Muscle of leg (tissue), 11 donors: ENCODE results near the gene LRRC52. TPM values are rescaled to one million over a fixed set of nuclear protein-coding genes. Genes with fewer than 3 reads are reported as not detected.

ENCODE experiments used
- DNase-seq: peaks from one replicate; pipeline ENCODE4 v3.0.0; 2013
- H3K27ac ChIP-seq: one replicate; pipeline ENCODE4 v1.5.1; 2013; ENCODE audit warnings: mild to moderate bottlenecking, low read length, control low read depth
- H3K27me3 ChIP-seq: one replicate; pipeline ENCODE4 v1.6.1; 2013; ENCODE audit warnings: low read length; ENCODE audit not compliant: control insufficient read depth, insufficient read depth
- H3K36me3 ChIP-seq: one replicate; pipeline ENCODE4 v1.6.1; 2013; ENCODE audit warnings: low read length; ENCODE audit not compliant: control insufficient read depth, insufficient read depth
- H3K4me1 ChIP-seq: one replicate; pipeline ENCODE4 v1.6.1; 2013; ENCODE audit warnings: low read length; ENCODE audit not compliant: control insufficient read depth, insufficient read depth
- H3K4me3 ChIP-seq: one replicate; pipeline ENCODE4 v1.5.1; 2013; ENCODE audit warnings: low read length, control low read depth
- H3K9me3 ChIP-seq: replicated peaks from 2 replicates; pipeline ENCODE4 v1.6.1; 2013; ENCODE audit warnings: low read depth, low read length; ENCODE audit not compliant: control insufficient read depth
- WGBS: methylation state at CpG from one replicate; pipeline ENCODE4 v1.1.5; 2013; ENCODE audit warnings: missing lambda C conversion rate; ENCODE audit not compliant: insufficient coverage; 5-methylcytosine and 5-hydroxymethylcytosine counted together
- polyA plus RNA-seq, 8 donors: library from polyadenylated mRNA; unstranded; fragments of 120-200 nt; gene quantifications; one replicate each; pipeline versions ENCODE4 v1.2.1 to v1.2.3, GENCODE V29; 2013; ENCODE audit warnings: inconsistent platforms in 1 of 8, low replicate concordance in 1 of 8; ENCODE audit not compliant: insufficient read length in 8 of 8, insufficient read depth in 1 of 8
- total RNA-seq: library from RNA; stranded (reverse); fragments of 120-200 nt; gene quantifications from one replicate; pipeline ENCODE4 v1.2.4, GENCODE V29; 2013

The LRRC52 gene
- total and polyA plus RNA-seq, 9 donors: 0.09 to 0.45 (median 0.24) TPM; not detected in 1

DNA sequence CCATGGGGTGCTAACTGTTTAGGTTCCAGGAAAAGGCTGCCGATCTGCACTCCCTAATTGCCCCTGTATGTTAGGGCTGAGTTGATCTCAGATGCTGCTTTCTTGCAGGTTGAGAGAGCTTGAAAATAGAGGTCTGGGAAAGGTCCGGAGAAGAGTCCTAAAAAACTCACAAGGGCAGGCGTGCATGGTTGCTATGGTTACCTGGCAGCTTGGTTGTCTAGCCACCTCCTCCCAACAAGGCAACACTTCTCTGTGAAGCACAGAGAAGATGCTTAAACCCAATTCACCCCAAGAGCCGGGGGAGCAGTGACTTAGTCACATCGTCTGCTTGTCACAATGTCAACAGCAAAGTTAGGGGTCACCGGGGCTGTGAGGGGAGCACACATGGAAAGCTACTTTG, 31.0 kb upstream of the LRRC52 start:
- H3K4me1 ChIP-seq: no peaks in the 10 kb centered on the region
- H3K27me3 ChIP-seq: peaks cover 2% of the 10 kb centered on the region
- 57% methylated on average over 1 of the region's 6 CpGs for WGBS
- no peak overlapping the region for H3K27ac ChIP-seq
- no peak for DNase-seq
- no peaks in the 10 kb centered on the region for H3K9me3 ChIP-seq
- H3K4me3 ChIP-seq: no peak overlapping the region
- no peaks in the 10 kb centered on the region for H3K36me3 ChIP-seq

DNA sequence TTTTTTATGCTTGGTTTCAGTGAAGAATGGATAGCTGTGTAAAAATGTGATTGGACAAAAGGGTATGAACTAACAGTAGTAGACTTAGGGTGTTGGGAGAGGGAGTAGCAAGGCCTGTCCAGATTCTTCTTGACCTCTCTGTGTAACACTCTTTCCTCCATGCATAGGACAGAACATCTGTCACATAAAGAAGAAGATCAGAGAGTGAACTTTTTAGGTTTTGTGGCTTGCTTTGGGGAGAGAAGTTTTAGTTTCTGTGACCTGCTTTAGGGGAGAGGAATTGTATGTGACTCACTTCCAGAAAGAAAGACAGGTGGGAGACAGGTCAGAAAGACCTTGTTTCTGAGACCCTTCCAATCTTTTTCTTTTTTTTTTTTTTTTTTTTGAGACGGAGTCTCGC, 27.3 kb upstream of the LRRC52 start:
- no peak overlapping the region for H3K27ac ChIP-seq
- peaks cover 5% of the 10 kb centered on the region for H3K9me3 ChIP-seq
- H3K27me3 ChIP-seq: peaks cover 2% of the 10 kb centered on the region
- DNase-seq: no peak
- H3K4me3 ChIP-seq: no peak overlapping the region
- H3K36me3 ChIP-seq: no peaks in the 10 kb centered on the region
- no peaks in the 10 kb centered on the region for H3K4me1 ChIP-seq
- WGBS: no CpG with 5 or more reads among the region's 2 CpGs

DNA sequence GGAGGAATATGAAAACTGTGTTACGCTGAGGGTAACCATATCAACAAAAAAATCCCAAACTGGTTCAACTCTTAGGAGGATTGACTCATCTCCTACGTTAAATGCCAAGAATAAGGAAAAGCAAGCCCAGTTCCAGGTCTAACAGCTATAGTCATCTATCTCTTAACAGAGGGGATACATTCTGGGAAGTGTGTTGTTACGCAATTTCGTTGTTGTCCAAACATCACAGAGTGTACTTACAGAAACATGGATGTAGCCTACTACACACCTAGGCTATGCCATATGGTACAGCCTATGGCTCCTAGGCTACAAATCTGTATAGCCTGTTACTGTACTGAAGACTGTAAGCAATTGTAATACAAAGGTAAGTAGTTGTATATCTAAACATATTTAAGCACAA, 23.2 kb upstream of the LRRC52 start:
- no peak overlapping the region for H3K27ac ChIP-seq
- H3K36me3 ChIP-seq: no peaks in the 10 kb centered on the region
- H3K9me3 ChIP-seq: peaks cover 5% of the 10 kb centered on the region
- no peak overlapping the region for H3K4me3 ChIP-seq
- no CpG with 5 or more reads among the region's 4 CpGs for WGBS
- H3K4me1 ChIP-seq: peaks cover 2% of the 10 kb centered on the region
- no peak for DNase-seq
- H3K27me3 ChIP-seq: no peaks in the 10 kb centered on the region

DNA sequence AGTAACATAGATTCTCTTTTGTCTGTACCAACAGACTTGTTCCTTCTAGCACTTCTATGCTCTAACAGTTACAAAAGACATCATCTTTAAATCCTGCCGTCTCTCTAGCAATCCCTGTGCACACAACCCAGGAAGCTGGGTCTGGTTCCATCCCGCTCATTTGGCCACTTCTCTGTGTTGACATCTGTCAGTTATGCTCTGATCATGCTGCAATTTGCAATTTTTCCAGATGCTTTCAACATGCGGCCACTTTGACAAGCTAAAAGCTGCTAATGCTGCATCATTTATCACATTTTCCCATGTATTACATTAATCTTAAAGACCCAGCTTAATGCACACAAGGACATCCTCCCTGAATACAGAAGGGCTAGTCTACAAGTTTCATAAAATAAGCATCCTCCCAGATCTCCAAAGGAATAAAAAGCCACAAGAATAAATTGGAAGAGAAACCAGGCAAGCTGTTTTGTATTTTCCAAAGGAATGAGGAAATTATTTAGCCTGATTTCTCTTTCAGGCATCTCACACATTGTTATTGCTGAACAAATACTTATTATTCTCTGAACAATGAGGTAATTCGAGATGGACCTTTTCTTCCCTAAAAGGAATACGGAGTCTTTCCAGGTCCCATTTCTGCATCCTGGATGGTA, 19.0 kb upstream of the LRRC52 start:
- Histone ChIP-seq H3K27ac (no peak overlapping the region), H3K4me3 (no peak overlapping the region), H3K9me3 (peaks cover 2% of the 10 kb centered on the region), H3K4me1 (peaks cover 9% of the 10 kb centered on the region), H3K27me3 (no peaks in the 10 kb centered on the region), H3K36me3 (no peaks in the 10 kb centered on the region)
- peak; percentile 69 for DNase-seq
- WGBS: 37% methylated on average over 4 of the region's 5 CpGs

DNA sequence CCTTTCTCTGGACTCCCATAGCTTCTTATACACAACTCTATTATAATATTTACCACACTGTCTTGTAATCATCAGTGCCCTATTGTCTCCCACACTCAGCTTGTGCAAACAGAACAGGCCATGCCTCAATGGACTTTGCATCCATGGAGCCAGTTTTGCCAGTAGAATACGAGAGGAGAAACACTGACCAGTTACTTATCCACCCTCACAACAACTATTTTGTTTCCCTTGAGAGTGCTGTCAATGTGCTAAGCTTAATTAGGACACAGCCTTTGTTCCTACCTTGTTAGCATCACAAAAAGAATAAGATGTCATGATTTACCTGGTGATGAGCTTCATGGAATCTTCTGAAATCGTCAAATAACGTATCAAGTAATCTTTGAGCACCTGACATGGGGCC, 18.1 kb upstream of the LRRC52 start:
- Histone ChIP-seq H3K27ac (no peak overlapping the region), H3K36me3 (no peaks in the 10 kb centered on the region), H3K4me1 (peaks cover 9% of the 10 kb centered on the region), H3K27me3 (no peaks in the 10 kb centered on the region), H3K4me3 (no peak overlapping the region), H3K9me3 (peaks cover 2% of the 10 kb centered on the region)
- DNase-seq: no peak
- WGBS: no CpG with 5 or more reads among the region's 3 CpGs

DNA sequence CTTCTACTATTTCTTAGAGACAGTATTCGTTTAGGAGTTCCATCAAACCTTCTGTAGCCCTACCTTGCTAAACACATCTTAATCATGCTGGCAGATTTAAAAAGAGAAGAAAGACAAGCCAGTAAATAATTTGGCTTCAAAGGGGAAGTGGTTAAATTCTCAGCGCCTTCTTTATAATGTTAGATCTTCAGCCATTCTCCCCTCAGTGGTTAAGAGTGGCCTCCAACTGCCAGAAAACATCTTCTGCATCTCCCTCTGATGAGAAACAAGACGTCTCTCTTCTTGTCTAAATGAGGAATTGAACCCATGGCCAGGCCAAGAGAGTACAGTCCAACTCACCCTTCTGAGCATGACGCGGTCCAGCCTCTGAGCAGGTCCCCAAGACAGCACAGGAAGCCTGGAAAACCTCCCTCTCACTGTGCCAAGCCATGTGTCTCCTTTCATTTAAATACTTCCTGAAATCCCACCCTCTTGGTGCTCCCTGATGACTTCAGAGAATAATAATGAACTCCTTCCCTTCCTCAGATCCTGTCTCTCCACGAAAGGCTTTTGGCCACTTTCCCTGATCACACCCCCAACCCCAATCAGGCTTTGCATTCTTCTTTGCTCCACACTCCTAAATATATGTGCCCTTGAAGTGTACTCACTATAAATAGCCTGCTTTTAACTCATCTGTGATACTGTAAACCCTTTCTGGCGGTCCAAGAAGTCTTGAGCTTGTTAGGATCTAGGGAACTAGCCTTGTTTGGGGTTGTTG, 16.4 kb upstream of the LRRC52 start:
- no peak overlapping the region for H3K27ac ChIP-seq
- 26% methylated on average over 4 of the region's 7 CpGs for WGBS
- no peaks in the 10 kb centered on the region for H3K36me3 ChIP-seq
- no peaks in the 10 kb centered on the region for H3K27me3 ChIP-seq
- H3K4me1 ChIP-seq: peaks cover 12% of the 10 kb centered on the region
- H3K9me3 ChIP-seq: no peaks in the 10 kb centered on the region
- H3K4me3 ChIP-seq: no peak overlapping the region
- DNase-seq: peak; percentile 71

DNA sequence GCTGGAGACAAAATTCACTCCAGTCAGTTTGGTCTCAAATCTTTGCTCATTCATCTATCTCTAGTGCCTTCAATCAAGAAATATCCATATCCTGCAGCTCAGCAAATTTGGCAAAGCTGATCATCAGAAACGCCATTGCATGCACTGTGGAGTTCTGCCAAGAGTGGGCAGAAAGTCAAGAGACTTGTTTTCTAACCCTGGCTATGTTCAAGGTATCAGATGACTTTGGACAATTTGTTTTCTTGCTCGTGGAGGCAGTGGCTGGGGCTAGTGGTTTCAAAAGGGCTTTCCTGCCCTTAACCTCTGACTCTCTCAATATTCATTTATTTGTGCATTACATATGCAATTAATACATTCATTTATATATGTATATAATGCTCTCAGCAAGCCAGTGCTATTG, 12.8 kb upstream of the LRRC52 start:
- DNase-seq: peak; percentile 49
- peaks cover 18% of the 10 kb centered on the region for H3K4me1 ChIP-seq
- H3K27me3 ChIP-seq: no peaks in the 10 kb centered on the region
- H3K4me3 ChIP-seq: no peak overlapping the region
- H3K9me3 ChIP-seq: no peaks in the 10 kb centered on the region
- 20% methylated on average over 1 of the region's 2 CpGs for WGBS
- no peaks in the 10 kb centered on the region for H3K36me3 ChIP-seq
- H3K27ac ChIP-seq: no peak overlapping the region

DNA sequence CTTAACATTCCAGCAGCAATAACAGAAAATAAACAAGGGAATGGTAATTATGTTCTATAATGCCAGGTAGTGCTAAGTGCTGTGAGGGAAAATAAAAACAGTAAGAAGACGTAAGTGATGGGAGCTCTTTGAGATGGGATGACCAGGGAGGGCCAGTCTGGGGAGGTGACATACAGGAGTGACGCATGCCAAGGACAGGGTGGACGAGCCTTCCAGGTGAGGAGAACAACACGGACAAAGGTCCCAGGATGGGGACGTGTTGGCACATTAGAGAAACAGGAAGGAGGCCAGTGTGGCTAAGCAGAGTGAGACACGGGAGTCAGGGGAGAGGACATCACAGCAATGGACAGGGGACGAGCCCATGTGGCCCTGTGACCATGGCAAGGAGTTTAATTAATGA, 11.7 kb upstream of the LRRC52 start:
- H3K27ac ChIP-seq: no peak overlapping the region
- no peaks in the 10 kb centered on the region for H3K27me3 ChIP-seq
- H3K9me3 ChIP-seq: no peaks in the 10 kb centered on the region
- WGBS: 81% methylated on average over 7 of the region's 7 CpGs
- no peak overlapping the region for H3K4me3 ChIP-seq
- DNase-seq: no peak
- H3K4me1 ChIP-seq: peaks cover 18% of the 10 kb centered on the region
- H3K36me3 ChIP-seq: no peaks in the 10 kb centered on the region

DNA sequence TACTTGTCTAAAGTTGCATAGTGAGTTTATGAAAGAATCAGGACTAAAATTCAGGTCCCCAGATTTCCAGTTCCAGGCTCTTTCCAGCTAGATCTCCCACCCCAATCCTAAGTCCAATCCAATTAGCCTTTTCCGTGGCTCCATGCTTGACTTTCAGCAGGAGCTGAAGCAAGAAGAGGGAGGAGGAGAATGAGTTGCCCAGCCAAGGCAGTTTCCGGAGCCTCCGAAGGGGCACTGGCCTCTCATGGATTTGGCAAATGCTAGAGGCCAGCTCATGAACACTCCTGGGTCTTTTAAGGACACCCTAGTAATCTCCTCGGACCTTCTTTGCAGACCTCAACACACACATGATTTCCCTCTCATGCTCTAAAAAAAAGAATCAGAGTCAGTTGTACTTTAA, 10.5 kb upstream of the LRRC52 start:
- H3K27ac ChIP-seq: no peak overlapping the region
- WGBS: 63% methylated on average over 2 of the region's 4 CpGs
- no peak for DNase-seq
- H3K27me3 ChIP-seq: no peaks in the 10 kb centered on the region
- H3K4me3 ChIP-seq: no peak overlapping the region
- no peaks in the 10 kb centered on the region for H3K9me3 ChIP-seq
- no peaks in the 10 kb centered on the region for H3K36me3 ChIP-seq
- peaks cover 12% of the 10 kb centered on the region for H3K4me1 ChIP-seq

DNA sequence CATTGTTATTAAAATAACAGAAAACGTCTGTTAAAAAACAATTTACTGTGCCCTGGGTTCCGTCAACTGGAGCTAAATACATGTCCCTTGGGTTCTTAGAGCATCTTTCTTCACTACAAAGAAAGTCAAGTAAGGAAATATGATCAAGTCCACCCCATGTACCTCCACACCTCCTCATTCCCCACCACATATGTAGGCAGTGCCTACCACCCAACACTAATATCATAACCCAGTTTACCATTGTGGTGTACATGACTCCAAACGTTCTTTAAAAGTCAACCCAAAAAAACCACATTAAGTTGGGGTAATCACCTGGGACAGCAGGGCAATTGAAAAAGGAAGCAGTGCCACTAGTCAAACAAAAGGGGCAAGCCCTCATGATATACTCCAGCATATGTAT, 7.8 kb upstream of the LRRC52 start:
- no peak for DNase-seq
- Histone ChIP-seq H3K27me3 (no peaks in the 10 kb centered on the region), H3K36me3 (no peaks in the 10 kb centered on the region), H3K4me1 (peaks cover 27% of the 10 kb centered on the region), H3K9me3 (no peaks in the 10 kb centered on the region), H3K4me3 (no peak overlapping the region), H3K27ac (no peak overlapping the region)
- 88% methylated on average over 1 of the region's 3 CpGs for WGBS
